AG08395 (cell line): ENCODE data around the gene APPL1.

Experiments
- DNase-seq: peaks from one replicate; pipeline ENCODE4 v3.0.0; 2012; ENCODE audit warnings: mixed read lengths, low spot score

Gene APPL1

DNA sequence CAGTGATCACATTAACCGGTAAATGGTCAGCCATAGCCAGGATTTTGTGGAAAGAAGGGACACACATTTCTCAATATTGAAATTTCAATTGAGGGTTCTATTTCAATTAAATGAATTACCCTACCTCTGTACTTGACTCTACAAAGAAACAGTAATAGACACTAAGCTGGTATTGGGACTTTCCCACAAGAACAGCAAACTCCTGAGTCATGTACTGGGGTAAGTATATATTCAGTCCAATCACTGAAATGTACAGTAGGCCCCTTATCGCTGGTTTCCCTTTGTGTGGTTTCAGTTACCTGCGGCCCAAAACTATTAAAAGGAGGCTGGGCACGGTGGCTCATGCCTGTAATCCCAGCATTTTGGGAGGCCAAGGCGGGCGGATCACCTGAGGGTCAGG, 47.3 kb downstream of the APPL1 start:
- no peak for DNase-seq

DNA sequence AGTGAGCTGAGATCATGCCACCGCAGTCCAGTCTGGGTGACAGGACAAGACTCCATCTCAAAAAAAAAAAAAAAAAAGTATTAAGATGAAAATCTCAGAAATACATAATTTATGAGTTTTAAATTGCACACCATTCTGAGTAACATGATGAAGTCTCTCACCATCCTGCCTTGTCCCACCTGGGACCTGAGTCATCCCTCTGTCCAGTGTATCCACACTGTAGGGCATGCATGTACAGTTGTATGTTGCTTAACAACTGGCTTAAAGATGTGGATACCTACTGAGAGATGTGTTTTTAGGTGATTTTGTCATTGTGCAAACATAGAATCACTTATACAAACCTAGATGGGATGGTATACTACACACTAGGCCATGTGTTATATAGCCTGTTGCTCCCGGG, 47.9 kb downstream of the APPL1 start:
- no peak for DNase-seq

DNA sequence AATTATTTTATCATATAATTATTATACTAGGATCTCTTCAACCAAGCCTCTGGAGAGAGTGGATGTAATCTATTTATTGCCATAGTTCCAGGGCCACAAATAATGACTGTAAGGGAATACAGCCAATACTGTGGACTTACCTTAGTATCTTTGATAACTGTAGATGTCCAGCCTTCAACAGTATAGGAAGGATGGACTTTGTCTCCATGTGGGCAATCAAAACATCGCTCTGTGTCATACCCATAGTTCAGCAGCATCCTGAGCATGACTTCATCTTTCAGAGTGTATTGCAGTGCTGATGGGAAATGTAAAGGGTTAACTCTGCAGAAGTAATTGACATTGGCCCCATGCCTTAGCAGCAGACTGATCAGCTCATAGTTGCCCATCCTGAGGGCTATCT, 50.7 kb downstream of the APPL1 start:
- DNase-seq: no peak

DNA sequence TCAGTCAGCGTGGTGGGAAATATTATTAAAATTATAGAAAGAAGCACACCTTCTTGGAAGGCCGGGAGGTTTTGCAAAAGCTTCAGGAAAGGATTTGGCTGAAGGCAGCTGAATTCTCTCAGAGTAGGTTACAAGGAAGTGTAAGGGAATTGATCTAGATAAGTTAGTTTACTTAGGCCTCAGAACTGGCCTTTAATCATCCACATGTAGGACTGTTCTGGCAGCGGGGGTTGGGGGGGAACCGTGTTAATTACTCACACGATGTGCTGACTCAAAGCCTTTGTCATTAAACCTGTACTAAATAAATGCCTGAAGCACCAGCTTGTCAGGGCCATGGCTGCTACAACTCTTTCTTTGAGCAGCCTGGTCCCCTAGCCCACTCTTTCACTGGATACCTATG, 52.2 kb downstream of the APPL1 start:
- DNase-seq: no peak

DNA sequence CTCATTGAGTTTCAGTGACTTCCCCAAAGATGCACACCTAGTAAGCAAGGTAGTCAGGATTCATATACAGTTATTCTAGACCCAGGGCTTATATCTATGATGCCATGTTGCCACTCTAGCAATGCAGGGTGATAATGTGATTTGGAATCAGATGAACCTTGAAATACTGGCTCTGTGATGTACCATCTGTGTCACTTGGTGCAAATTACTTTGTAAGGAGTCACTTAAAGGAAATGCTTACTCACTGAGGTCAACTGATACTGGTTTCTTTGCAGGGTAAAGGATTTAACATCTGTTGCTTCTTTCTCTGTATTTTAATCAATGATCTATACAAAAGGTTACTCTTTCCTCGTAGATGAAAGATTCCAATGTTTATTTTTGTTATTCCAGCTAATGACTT, 54.2 kb downstream of the APPL1 start:
- peak; percentile 28 for DNase-seq

DNA sequence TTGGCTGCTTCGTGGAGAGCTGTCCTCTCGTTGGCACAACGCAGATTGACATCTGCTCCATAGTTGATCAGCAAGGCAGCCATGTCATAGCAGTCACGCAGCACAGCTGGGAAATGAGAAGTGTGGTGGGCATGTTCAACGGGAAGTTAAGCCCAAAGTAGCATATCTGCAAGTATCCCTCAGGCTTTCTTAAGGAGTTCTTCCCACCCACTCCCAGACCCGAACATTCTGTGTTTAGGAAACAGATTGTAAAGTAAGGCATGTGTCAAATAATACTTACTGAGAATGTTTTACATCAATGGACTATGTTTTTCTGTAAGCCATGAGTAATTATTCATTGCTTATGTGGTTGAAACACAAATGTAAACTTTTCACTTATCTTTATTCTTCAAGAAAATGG, 55.8 kb downstream of the APPL1 start:
- DNase-seq: no peak

DNA sequence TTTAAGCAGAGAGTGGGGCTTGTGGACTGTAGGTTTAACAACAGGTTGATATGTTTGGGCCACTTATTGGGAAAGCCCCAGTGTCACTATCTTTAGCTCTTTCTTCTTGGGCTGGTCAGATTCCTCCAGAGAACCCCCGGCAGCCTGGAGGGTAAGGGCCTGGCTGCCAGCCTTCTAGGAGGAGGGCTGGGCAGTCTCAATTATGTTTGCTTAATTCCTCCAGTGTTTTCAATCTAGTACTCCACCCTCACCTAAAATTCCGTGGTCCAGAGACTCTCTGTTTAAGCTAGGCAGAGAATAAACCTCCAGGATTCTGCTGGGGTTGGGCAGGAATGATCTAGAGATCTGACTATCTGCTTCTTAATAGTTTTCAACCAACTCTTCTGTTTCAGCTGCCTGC, 59.7 kb downstream of the APPL1 start:
- DNase-seq: no peak

DNA sequence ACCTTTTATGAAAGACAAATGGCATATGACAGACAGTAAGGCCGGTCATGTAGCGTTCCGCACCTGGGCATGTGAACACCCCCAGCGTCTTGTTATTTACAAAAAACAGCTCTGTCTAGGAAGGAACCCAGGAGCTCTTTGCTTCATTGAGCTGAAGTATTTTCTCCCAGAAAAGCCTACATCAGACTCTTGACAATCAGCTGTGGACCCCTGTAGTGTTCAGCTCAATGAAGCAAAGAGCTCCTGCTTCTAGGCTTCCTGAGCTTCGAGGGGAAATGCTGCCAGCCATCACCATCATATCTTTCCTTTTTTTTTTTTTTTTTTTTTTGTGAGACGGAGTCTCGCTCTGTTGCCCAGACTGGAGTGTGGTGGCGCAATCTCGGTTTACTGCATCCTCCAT, 60.9 kb downstream of the APPL1 start:
- DNase-seq: no peak

DNA sequence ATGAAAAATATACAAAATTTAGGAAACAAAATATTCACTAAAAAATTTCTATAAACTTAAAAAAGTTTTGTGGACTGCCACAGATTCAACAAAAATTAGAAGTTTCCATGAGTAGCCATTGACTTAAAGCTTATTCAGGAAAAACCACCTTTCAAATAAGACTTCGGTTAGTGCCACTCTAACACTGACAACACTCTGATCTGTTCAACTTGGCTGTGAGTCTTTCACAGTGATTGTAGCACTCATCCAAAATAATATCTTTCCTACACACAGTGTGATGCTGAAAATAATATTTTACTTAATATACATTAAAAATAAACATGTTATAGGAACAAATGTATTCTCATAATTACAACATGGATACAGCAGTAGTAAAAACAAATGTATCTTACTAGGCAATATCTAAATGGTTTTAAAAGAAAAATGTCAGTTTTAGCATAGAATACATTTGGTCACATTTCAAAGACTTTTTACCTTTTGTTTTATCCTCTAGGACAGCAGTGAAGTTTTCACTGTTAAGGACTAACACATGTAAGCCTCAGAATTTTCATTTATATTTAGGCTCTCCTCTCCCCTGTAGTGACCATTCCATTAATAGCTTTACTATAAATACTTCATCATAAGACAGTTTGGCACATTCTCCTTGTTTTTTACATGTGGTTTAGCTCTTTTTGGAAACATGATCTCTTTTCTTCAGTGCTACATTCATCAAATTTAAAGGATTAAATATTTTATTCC, 64.8 kb downstream of the APPL1 start, which contains the start of gene ASB14:
ASB14 (minus strand) TSS at position 527 of the 738 bp plus-strand sequence. CDS start 652 bp downstream, outside the sequence.
- DNase-seq: no peak

DNA sequence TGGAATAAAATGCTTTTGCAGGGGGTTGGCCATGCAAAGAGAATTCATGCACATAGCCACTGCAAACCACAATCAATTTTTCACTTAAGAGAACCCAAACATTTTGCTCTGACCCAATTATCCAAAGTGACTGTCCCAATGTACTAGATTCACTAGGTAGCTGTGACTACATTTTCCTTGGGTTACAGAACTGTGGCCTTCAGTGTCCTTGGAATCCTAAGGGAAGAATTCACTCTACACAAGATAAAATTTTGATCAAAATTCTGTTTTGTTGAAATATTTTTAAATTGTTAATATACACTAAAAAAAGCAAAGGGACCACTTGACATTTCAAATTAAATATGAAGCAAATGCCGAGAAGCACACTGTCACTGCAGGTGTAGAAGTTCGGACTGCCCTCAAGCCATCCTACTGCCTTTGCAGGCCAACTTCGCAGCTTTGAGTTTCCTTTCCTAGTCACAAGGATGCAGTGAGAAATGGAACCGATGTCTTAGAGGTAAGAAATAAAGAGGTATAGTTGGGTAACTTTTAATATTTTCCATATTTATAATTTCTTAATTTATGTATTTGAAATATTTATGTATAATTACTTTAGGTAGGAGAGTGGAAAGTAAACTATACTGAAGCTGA, 65.5 kb downstream of the APPL1 start:
- DNase-seq: no peak

DNA sequence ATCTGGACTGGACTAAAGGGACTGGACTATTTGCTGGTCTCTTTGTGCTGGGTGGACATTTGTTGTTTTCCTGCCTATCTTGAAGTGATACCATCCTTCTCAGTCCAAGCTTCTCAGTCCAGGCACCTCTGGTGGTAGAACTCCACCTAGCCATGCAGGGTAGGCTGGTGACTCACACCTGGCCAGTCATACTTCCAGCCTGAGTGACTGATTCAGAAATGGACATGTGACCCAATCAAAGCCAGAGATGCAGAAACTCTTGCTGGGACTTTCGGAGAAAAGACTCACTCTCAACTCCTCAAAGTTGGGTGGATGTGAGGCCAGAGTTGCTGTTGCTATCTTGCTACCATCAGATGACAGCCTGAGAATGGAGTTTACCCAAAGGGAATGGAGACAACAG, 70.5 kb downstream of the APPL1 start:
- no peak for DNase-seq

DNA sequence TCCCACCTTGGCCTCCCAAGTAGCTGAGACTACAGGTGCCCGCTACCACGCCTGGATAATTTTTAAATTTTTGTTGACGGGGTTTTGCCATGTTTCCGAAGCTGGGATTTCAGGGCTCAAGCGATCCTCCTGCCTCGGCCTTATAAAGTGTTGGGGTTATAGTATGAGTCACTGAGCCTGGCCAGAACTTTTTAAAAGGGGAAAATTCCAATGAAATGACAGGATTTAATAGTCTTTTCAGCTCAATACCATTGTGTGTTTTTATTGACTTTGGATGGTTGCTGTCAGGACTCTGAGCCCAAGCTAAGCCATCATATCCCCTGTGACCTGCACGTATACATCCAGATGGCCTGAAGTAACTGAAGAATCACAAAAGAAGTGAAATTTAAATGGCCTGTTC, 76.0 kb downstream of the APPL1 start:
- DNase-seq: peak; percentile 13

DNA sequence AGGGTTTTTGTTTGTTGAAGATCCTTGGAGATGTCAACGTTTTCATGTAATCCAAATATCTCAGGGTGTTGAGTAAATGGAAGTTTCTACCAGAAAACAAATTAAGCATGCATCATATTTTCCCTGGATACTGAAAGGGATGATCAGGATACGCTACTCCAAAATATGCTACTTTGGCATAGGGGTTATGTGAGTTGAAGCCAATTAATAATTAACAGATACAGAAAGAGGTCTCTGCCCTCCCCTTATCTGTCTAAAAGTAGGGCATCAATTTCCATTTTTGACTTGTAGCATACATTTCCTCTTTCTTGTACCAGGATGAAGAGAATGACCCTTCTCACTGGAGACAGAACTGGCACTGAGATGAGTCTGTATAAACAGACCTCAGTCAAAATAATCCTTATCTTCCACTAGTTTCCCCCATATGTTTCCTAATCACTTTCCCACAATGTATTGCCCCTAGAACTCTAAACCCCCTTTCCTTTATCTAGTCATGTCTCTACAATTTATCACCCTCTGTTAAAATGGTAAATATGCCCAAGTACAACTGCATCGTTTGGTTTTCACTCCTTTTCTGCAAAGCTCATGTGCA, 82.3 kb downstream of the APPL1 start:
- DNase-seq: no peak

DNA sequence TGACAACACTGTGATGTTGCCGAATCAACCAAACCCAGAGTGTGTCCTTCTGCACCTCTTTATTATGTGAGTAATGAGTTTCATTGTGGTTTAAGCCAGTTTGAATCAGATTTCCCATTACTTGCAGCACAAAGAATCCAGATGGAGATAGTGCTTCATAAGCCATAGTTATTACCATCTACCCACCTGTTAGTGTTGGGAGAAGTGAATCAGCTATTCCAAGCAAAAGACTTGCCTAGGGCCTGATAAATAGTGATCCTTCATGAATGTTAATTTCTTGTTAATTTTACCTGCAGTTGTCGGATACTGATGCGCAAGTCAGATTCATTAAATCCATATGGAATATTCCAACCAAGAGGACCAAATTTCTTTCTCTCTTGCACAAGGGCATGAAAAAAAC, 86.7 kb downstream of the APPL1 start:
- no peak for DNase-seq
